GM18507 (cell line): ENCODE measurements around the gene EZH2.

Experiments
- DNase-seq: peaks from one replicate; pipeline ENCODE4 v3.0.0; 2011; ENCODE audit warnings: low read depth; ENCODE audit not compliant: insufficient read length; ENCODE audit errors: extremely low spot score
- FAIRE-seq: peaks from 2 replicates; lab custom pipeline; 2011; peaks lifted over from hg19 to GRCh38; lab: Jason Lieb, UNC

The EZH2 gene

DNA sequence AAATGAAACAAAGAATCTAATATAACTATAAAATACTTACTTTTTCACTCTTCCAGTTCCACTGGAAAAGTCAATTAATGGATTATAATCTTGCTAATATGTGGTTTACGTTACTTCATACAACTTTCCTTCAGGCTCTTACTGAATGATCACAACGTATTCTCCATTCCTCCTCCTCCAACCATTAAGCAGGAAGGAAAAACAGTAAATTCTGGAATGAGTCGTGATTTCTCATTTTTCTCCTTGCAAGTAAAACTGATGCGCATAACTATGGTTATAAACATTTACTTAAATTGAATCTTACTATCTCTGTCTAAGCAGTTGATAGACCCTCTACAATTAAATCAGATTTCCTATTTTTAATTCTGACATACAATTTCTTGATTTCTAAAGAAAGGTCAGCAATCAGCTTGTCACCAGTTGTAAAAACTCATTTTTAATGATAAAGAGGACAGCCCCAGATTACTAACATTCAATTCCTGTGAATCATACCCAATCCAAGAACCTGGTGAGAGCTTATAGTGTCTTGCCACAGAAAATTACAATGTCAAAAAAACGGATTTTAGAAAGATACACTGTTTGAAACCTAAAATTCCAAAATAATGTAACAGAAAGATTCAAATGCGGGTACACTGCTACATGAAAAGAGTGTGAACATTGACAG, 64.3 kb downstream of the EZH2 start:
- no peak for DNase-seq
- no peak for FAIRE-seq

DNA sequence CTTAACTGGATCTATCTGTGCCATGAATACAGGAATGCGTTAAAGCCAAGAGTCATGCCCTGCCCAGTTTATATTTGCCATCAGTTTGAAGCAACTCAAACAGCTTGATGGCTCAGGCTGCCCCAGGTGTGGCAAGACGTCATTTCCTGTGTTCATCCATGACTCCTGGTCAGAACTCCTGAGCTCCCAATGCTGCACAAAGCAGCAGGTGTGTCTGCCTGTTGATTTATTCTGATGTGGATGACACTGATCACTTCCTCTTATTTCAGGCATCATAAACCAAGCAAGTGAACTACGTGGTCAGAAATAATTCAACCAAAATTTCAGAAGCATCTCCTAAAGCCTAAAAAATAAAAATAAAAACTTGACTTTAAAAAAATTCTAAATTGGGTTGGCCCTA, 68.5 kb downstream of the EZH2 start:
- DNase-seq = no peak

DNA sequence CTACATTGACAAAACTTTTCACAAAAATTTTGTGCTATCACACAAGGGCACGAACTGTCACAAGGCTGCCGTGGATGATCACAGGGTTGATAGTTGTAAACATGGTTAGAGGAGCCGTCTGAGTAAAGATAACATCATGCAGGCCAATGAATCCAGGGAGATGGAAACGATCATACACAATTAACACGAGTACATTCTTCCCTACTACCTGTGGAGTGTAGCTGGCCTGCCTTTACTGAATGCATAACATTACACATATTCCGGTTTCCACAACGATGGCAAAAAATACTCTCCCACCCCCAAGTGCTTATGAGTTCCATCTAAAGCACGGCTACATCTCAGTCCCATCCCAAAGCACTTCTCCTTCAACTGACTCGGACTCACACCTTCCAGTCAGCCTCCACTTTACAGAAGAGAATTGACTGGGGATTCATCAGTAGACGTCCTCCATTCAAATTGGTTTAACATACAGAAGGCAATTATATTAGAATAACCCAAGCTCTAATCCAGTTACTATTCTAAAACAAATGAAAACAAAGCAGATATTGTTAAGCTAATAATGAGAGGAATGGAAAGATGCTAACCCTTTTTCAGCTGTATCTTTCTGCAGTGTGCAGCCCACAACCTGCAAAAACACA, 69.0 kb downstream of the EZH2 start:
- DNase-seq = no peak
- FAIRE-seq = no peak

More for the DNA sequence above, 68.5 kb downstream of the EZH2 start:
- no peak for FAIRE-seq

DNA sequence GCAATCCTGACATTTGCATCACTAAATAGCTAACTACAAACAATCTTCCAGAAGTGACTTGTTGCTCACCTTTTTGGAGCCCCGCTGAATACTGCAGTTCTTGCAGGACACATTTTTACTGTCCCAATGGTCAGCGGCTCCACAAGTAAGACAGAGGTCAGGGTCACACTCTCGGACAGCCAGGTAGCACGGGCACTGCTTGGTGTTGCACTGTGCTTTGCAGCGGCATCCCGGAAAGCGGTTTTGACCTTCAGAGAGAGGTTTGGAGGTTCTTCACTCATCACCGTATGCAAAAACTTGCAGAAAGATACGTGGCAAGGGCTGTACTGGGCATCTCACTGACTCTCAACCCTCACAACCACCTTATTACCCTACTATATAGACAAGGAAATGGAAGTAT, 70.2 kb downstream of the EZH2 start:
- DNase-seq (no peak), FAIRE-seq (no peak)

DNA sequence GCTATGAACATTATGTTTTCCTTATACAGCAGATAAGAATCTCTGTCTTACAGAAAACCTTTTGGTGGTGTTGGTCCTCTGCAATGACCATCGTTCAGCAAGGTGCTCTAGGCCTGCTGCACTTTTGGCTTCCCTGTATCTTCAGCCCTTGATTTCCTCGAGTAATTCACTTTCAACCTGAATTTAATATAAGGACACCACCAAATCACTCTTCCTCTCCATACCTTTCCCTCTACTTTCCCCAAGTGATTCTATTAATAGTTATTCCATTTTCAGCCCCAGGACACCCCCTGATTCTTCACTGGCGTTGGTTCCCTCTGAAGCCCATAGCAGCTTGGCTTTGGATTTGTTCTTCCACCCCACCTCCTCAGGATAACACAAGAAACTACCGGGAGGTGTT, 72.2 kb downstream of the EZH2 start:
- FAIRE-seq = no peak
- no peak for DNase-seq

DNA sequence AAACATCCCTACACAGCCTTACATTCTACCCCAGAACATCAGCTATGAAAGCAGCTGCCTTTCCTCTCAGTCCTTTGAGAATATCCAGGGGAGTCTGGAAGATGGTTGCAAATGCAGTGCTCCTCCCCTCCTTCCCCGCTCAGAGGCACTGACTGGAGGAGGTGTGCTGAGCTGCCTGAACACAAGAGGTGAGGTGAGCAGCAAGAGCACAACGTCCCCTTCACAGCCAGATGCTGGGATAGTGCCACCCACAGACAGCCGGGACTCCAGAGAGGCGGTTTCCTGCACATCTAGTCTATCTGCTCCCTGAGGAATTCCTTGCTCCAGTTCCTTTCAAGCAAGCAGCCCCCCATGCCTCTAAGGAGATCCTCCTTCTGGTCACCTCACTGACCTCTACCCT, 74.2 kb downstream of the EZH2 start:
- FAIRE-seq (no peak), DNase-seq (no peak)

DNA sequence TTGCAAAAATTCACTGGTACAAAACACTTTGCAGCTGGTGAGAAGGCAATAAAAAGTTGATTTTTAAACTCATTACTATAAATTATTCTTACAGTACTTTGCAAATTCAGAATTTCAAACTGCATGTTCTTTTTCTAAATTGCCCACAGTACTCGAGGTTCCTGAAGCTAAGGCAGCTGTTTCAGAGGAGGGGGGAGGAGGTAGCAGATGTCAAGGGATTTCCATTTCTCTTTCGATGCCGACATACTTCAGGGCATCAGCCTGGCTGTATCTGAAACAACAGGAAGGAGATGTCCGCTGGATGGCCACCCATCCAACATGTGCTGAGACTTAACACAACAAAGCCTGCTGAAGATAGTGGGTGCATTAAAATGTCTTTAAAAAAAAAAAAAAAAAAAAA, 76.7 kb downstream of the EZH2 start:
- DNase-seq (no peak), FAIRE-seq (no peak)

DNA sequence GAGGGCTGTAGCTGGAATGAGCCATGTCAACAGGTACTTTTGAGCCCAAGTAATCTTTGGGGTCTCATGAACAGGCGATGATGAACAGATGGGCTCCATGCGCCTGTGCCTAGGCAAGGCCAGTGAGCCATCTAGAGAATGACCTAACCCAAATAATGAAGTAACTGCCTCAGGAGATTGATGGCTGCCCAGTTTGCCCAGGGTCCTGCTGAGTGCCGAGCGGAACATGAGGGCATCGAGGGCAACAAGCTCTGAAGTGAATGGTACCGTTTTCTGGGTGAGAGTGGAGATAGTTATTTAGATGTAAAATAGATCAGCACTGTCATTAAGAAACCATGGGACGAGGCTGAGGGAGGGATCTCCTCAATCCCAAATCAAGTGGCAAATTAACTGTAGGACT, 77.9 kb downstream of the EZH2 start:
- DNase-seq (no peak), FAIRE-seq (no peak)

DNA sequence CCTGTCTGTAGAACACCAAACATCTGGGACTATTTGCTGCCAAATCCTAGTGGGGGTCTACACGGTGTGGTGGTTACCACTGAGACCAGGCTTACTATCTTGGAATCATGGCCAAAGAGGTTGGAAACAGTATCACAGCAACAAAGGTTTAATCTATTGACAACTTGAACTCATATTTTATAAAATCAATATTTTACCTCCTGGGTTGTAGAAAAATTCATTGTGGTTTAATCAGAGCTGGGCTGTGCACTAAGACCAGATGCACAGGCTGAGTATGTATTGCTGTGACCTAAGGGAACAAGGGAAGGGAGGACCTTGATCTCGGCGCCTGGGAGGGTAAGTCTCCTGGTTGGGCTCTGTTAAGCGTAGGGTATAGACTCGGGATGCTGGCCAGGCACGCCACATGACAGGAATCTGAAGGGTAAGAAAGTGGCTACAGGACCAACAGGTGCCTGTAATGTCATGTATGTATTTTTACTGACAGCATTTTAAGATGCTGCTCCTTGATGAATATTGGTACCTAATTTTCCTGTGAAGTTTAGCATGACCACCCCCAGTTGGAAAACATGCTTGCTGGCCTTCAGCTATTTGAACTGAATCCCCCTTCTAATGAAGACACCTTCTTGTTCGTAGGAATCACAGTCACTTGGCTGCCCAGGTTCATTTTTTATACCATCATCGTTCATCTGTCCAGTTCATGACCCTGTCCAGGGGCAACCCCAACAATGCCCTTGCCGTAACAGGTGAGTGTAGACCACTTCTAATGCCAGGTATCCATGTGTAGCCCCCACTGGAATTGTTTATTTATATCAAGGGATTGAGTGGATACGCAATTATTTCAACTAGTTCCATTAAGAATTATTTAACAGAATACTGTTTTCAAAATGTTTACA, 79.5 kb downstream of the EZH2 start:
- DNase-seq (no peak), FAIRE-seq (no peak)

DNA sequence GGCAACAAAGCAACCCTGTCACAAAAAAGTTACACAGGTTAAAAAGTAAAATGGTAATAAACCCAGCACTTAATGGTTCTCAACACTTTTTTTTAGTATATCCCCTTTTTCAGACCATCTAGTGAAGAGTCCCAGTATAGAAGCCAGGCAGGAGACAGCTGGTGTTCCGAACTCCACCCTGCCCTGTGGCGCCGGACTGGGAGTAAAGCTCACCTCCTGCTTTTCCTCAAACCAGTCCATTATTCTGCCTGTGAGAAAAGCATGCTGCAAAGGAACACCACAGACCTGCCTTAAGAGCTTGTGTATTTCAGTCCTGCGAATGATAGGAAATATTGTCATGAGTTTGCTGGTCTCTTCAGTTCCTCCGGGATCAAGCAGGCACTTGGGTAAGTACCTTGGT, 81.0 kb downstream of the EZH2 start:
- FAIRE-seq (no peak), DNase-seq (no peak)

DNA sequence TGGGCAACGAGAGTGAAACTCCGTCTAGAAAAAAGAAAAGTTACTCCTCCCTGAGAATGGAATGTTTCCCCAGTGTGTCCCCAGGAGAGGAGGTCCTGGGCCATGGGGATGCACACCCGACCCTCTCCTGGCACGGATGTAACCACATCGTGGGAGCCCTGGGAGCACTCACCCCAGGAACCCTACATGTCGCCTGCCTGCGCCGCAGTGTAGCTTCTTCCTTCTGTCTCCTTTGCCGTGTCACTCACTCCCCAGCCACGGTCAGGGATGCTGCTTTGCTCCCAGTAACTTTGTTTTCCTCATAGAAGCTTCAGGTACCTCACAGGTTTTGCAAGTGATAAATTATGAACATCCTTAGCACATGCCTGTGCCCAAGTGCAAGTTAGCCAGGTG, 82.0 kb downstream of the EZH2 start:
- DNase-seq (no peak), FAIRE-seq (no peak)

DNA sequence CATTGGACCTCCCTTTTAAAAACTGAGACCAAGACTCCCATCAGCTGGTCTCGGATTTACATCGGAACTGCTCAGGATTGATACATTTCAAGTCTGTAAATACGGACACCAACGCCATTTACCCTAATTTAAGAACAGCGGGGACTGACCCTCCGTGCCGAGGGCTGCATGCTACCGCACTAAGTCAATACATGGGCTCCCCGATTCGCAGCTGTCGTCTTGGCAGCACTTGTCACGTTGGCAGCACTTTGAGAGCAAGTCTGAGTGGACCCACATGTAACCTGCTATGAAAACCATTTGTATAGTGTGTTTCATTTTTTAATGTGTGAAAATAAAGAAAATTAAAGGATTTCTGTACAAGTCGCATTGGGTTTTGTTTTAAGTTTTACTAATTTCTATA, 83.4 kb downstream of the EZH2 start:
- FAIRE-seq (no peak), DNase-seq (no peak)

DNA sequence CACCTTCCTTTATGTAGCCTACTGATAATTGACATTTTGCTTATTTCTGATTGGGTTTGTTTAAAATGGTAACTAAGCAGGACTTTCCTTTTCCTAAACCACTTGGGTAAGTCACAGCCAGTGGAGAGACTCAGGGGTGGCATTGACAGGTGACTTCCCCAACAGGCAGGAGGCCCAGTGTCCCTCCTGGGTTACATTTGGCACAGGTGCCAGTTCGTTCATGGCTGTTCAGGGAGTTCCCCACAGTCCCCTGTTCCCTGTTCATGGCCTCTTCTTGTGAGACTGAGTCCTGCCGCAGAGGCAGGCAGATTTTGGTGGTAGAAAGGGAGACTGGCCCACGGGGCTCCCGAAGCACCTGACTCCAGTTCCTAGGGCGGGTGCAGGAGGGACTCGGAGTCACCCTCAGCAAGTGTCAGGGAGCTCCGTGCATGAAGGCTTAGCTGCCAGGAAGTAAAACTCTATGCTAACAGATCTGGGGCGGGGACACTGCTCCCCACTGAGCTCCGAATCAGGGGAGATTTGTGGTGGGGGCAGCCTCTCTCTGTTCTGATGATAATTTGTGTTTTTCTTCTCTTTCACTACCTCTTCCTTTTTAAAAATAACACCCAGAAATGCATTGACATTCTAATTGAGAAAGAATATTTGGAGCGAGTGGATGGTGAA, 84.1 kb downstream of the EZH2 start:
- FAIRE-seq (no peak), DNase-seq (no peak)

DNA sequence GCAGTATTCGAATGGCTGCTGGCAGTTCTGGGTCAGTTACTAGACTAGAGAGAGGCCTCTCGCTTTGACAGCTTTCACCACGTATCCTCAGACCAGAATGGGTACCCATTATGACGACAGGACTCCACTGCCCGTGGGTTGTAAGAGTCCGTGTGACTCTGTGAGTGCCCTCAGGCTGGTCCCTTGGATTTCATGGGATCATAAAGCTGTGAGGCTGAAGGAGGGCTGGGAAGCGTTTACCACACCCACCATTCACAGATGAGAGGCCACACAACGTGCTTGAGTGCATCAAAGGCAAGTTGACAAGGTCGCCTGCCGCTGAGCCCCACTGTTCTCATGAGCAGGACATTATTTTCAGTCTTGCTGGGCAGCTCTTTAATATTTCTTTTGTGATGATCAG, 87.2 kb downstream of the EZH2 start:
- no peak for DNase-seq
- no peak for FAIRE-seq

DNA sequence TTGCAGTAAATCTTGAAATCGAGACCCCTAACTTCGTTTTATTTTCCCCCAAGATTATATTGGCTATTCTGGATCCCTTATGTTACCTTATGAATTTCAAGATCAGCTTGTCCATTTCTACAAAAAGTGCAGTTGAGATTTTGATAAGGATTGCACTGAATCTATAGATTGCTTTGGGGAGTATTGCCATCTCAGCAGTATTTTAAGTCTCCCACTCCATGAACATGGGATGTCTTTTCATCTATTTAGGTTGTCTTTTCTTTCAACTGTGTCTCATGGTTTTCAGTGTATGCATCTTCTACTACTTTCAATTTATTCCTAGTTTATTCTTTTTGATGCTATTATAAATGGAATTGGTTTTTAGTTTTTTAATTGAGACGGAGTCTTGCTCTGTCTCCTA, 89.6 kb downstream of the EZH2 start:
- FAIRE-seq (no peak), DNase-seq (no peak)

DNA sequence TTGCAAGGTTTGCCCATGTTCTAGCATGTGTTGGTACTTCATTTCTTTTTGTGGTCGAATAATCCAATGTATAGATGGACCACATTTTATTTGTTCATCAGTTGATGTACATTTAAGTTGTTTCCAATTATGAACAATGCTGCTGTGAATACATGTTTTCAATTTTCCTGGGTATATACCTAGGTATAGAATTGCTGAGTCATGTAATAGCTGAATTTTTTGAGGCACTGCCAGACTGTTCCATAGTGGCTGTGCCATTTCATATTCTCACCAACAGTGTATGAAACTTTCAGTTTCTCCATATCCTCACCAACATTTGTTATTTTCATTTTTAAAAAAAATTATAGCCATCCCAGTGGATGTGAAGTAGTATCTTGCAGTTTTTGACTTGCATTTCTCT, 90.5 kb downstream of the EZH2 start:
- FAIRE-seq (no peak), DNase-seq (no peak)

DNA sequence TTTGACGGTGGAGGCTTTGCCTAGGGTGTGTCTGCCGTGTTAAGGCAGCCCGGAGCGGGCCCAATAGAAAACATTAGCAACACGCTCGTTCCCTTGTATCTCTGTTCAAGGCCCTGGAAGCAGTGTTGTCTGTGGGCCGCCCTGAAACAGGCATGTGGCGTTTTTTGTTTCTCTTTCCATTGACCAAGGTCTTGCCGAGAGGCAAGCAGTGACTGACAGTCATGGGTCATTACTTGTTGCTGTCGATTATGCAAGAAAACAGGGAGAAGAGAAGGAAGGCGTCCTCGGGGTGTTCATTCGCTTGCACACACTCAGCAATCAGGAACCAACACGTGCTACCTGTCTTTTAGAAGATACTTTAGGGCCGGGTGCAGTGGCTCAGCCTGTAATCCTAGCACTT, 92.5 kb downstream of the EZH2 start:
- DNase-seq (no peak), FAIRE-seq (no peak)

DNA sequence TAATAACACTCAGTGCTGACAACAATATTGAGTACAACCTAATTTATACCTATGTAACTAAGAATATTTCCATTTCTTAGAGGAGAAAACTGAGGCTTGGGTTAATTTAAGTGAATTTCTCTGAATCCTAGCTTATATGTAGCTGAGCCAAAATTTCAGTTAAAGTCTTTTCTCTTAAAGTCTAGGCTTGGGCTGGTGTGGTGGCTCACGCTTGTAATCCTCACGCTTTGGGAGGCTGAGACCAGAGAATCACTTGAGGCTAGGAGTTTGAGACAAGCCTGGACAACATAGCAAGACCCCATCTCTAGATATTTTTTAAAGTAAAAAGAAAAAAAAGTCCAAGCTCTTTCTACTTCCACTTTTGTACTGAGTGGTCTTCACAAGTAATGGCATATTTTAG, 93.2 kb downstream of the EZH2 start:
- DNase-seq (no peak), FAIRE-seq (no peak)

DNA sequence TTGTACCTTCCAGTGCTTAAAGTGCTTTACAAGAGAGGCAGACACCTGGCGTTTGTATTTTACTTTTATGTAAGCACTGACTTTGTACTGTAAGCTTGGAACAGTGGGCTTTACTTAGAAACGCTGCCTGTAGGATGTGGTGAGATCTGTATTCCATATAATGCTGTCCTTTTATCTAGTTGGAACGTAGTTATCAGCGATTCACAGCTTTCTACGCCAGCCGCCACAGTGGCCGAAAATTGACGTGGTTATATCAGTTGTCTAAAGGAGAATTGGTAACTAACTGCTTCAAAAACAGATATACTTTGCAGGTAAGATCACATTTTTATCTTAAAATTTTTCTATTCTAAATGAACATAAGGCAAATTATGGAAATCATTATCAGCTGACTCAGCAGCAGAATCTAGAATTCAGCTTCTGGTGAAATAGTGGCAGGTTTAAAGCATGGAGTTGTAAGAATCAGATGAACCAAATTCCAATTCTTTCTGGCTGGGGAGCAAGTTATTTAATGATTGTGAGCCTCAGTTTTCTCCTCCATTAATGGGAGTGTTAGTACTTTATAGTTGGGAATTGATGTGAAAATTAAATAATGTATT, 93.9 kb downstream of the EZH2 start:
- DNase-seq = no peak
- FAIRE-seq = no peak

DNA sequence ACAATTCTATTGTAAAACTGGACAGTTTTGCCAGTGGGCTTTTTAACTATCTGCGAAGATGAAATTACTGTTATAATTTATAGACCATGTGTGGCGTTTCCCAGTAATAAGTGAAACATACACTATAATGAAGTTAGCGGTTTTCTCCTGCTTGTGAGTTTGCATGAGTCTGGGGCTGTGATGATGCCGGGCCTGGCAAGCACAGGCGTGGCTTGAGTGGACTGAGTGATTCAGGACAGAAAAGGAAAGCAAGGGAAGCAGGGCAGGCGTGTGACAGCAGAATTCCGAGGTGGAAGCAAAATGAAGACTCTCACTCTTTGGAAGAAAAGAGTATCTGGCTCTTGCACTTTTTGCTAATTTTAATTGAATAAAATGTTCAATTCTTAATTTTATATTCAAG, 94.9 kb downstream of the EZH2 start:
- no peak for FAIRE-seq

More for the DNA sequence above, 94.9 kb downstream of the EZH2 start:
- no peak for DNase-seq
